Stimulated activated effector memory CD8-positive, alpha-beta T cell treated with anti-CD3 and anti-CD28 coated beads, Interleukin-12 subunit alpha, Interleukin-12 subunit beta, amount 100 ng/mL, for 72 hours (primary cell): ENCODE results near the gene CTTNBP2.
A peak's percentile ranks its signal among the peaks of the same experiment; 100 is the strongest.

Experiments used
- ATAC-seq: fragments of 150-1000 bp; cut with Tn5 transposase; 2 replicates; pipeline ENCODE4 v1.10.0; 2021
- DNase-seq, 2 donors: peaks; one replicate each; pipeline ENCODE4 v3.0.0; 2021 to 2022; ENCODE audit warnings: low spot score in 2 of 2
- H3K27ac Mint-ChIP-seq: one replicate; pipeline ENCODE4 v1.8.0; 2022; ENCODE audit warnings: mild to moderate bottlenecking, mixed read lengths
- H3K36me3 Mint-ChIP-seq: one replicate; pipeline ENCODE4 v1.8.0; 2022; ENCODE audit warnings: mild to moderate bottlenecking, mixed read lengths
- H3K4me1 Mint-ChIP-seq: one replicate; pipeline ENCODE4 v1.8.0; 2022; ENCODE audit warnings: mixed read lengths
- H3K4me3 Mint-ChIP-seq: one replicate; pipeline ENCODE4 v1.8.0; 2022; ENCODE audit warnings: mild to moderate bottlenecking, mixed read lengths
- H3K9me3 Mint-ChIP-seq: one replicate; pipeline ENCODE4 v1.8.0; 2022; ENCODE audit warnings: mixed read lengths

Gene CTTNBP2

GRCh38 chr7:117873310-117874190 lies at the start of gene CTTNBP2:
Gene CTTNBP2 (minus strand): TSS chr7:117873441. CDS start chr7:117873415, 26 bp downstream.
- Mint-ChIP-seq H3K27ac (no peak within 1 kb of the TSS), H3K4me1 (peaks cover 5% of the 10 kb centered on the region), H3K36me3 (no peaks in the 10 kb centered on the region), H3K9me3 (no peaks in the 10 kb centered on the region), H3K4me3 (peak within 1 kb of the TSS; percentile 23)
- DNase-seq (no peak), ATAC-seq (peak; percentile 24)

GRCh38 chr7:117916309-117916708 lies 43.1 kb upstream of the CTTNBP2 start:
- peaks cover 5% of the 10 kb centered on the region for H3K9me3 Mint-ChIP-seq
- ATAC-seq (no peak), DNase-seq (no peak)
- H3K27ac Mint-ChIP-seq: no peak overlapping the region
- no peaks in the 10 kb centered on the region for H3K36me3 Mint-ChIP-seq
- H3K4me3 Mint-ChIP-seq: no peak overlapping the region
- no peaks in the 10 kb centered on the region for H3K4me1 Mint-ChIP-seq

- no peak overlapping the region for H3K4me3 Mint-ChIP-seq
- H3K36me3 Mint-ChIP-seq: no peaks in the 10 kb centered on the region
- no peak overlapping the region for H3K27ac Mint-ChIP-seq
- ATAC-seq (no peak), DNase-seq (no peak)
- peaks cover 2% of the 10 kb centered on the region for H3K9me3 Mint-ChIP-seq
- no peaks in the 10 kb centered on the region for H3K4me1 Mint-ChIP-seq
Observed at GRCh38 chr7:117912421-117912820, 39.2 kb upstream of the CTTNBP2 start.

- Mint-ChIP-seq H3K27ac (no peak overlapping the region), H3K36me3 (no peaks in the 10 kb centered on the region), H3K4me3 (no peak overlapping the region), H3K9me3 (no peaks in the 10 kb centered on the region), H3K4me1 (no peaks in the 10 kb centered on the region)
- no peak for DNase-seq
- no peak for ATAC-seq
Observed at GRCh38 chr7:117908031-117908795, 35.0 kb upstream of the CTTNBP2 start.

- Mint-ChIP-seq H3K27ac (no peak overlapping the region), H3K9me3 (no peaks in the 10 kb centered on the region), H3K36me3 (no peaks in the 10 kb centered on the region), H3K4me3 (no peak overlapping the region), H3K4me1 (no peaks in the 10 kb centered on the region)
- ATAC-seq (no peak), DNase-seq (no peak)
Observed at GRCh38 chr7:117907049-117907640, 33.9 kb upstream of the CTTNBP2 start.

GRCh38 chr7:117902314-117902889 lies 29.2 kb upstream of the CTTNBP2 start:
- no peaks in the 10 kb centered on the region for H3K36me3 Mint-ChIP-seq

GRCh38 chr7:117901089-117901797 lies 28.0 kb upstream of the CTTNBP2 start:
- H3K4me1 Mint-ChIP-seq: no peaks in the 10 kb centered on the region
- DNase-seq (no peak), ATAC-seq (no peak)
- H3K27ac Mint-ChIP-seq: no peak overlapping the region
- H3K4me3 Mint-ChIP-seq: no peak overlapping the region
- H3K9me3 Mint-ChIP-seq: no peaks in the 10 kb centered on the region
- no peaks in the 10 kb centered on the region for H3K36me3 Mint-ChIP-seq

More at GRCh38 chr7:117902314-117902889, 29.2 kb upstream of the CTTNBP2 start:
- DNase-seq (no peak), ATAC-seq (no peak)
- no peak overlapping the region for H3K27ac Mint-ChIP-seq
- H3K4me1 Mint-ChIP-seq: no peaks in the 10 kb centered on the region
- H3K4me3 Mint-ChIP-seq: no peak overlapping the region
- no peaks in the 10 kb centered on the region for H3K9me3 Mint-ChIP-seq

GRCh38 chr7:117896339-117896738 lies 23.1 kb upstream of the CTTNBP2 start:
- DNase-seq: no peak
- Mint-ChIP-seq H3K9me3 (peaks cover 3% of the 10 kb centered on the region), H3K36me3 (no peaks in the 10 kb centered on the region), H3K4me3 (no peak overlapping the region), H3K4me1 (no peaks in the 10 kb centered on the region), H3K27ac (no peak overlapping the region)
- no peak for ATAC-seq

- Mint-ChIP-seq H3K4me3 (no peak overlapping the region), H3K9me3 (peaks cover 3% of the 10 kb centered on the region), H3K36me3 (no peaks in the 10 kb centered on the region), H3K4me1 (no peaks in the 10 kb centered on the region), H3K27ac (no peak overlapping the region)
- no peak for ATAC-seq
- DNase-seq: no peak
Observed at GRCh38 chr7:117895276-117895675, 22.0 kb upstream of the CTTNBP2 start.

- DNase-seq (no peak), ATAC-seq (no peak)
- Mint-ChIP-seq H3K4me3 (no peak overlapping the region), H3K27ac (no peak overlapping the region), H3K9me3 (peaks cover 3% of the 10 kb centered on the region), H3K4me1 (no peaks in the 10 kb centered on the region), H3K36me3 (no peaks in the 10 kb centered on the region)
Observed at GRCh38 chr7:117894037-117894436, 20.8 kb upstream of the CTTNBP2 start.

GRCh38 chr7:117892821-117893220 lies 19.6 kb upstream of the CTTNBP2 start:
- no peak for ATAC-seq
- Mint-ChIP-seq H3K4me1 (no peaks in the 10 kb centered on the region), H3K36me3 (no peaks in the 10 kb centered on the region), H3K9me3 (peaks cover 3% of the 10 kb centered on the region), H3K4me3 (no peak overlapping the region), H3K27ac (no peak overlapping the region)
- no peak for DNase-seq

- H3K9me3 Mint-ChIP-seq: peaks cover 3% of the 10 kb centered on the region
- DNase-seq (no peak), ATAC-seq (no peak)
- H3K27ac Mint-ChIP-seq: no peak overlapping the region
- no peak overlapping the region for H3K4me3 Mint-ChIP-seq
- H3K4me1 Mint-ChIP-seq: no peaks in the 10 kb centered on the region
- no peaks in the 10 kb centered on the region for H3K36me3 Mint-ChIP-seq
Observed at GRCh38 chr7:117889611-117890010, 16.4 kb upstream of the CTTNBP2 start.

- DNase-seq (no peak), ATAC-seq (no peak)
- no peak overlapping the region for H3K27ac Mint-ChIP-seq
- H3K4me3 Mint-ChIP-seq: no peak overlapping the region
- H3K9me3 Mint-ChIP-seq: peaks cover 3% of the 10 kb centered on the region
- H3K4me1 Mint-ChIP-seq: no peaks in the 10 kb centered on the region
- H3K36me3 Mint-ChIP-seq: no peaks in the 10 kb centered on the region
Observed at GRCh38 chr7:117888627-117889026, 15.4 kb upstream of the CTTNBP2 start.

GRCh38 chr7:117882594-117882993 lies 9.4 kb upstream of the CTTNBP2 start:
- no peaks in the 10 kb centered on the region for H3K4me1 Mint-ChIP-seq
- DNase-seq (no peak), ATAC-seq (no peak)
- H3K27ac Mint-ChIP-seq: no peak overlapping the region
- no peak overlapping the region for H3K4me3 Mint-ChIP-seq
- H3K36me3 Mint-ChIP-seq: no peaks in the 10 kb centered on the region
- no peaks in the 10 kb centered on the region for H3K9me3 Mint-ChIP-seq

GRCh38 chr7:117876761-117877160 lies 3.5 kb upstream of the CTTNBP2 start:
- no peak overlapping the region for H3K27ac Mint-ChIP-seq
- peaks cover 5% of the 10 kb centered on the region for H3K4me1 Mint-ChIP-seq
- H3K4me3 Mint-ChIP-seq: no peak overlapping the region
- H3K9me3 Mint-ChIP-seq: no peaks in the 10 kb centered on the region
- ATAC-seq (no peak), DNase-seq (no peak)
- no peaks in the 10 kb centered on the region for H3K36me3 Mint-ChIP-seq
